HepG2 (cell line): ENCODE measurements around the gene TFEB. TPM values are rescaled to one million over a fixed set of nuclear protein-coding genes. Genes with fewer than 3 reads are reported as not detected.

Source experiments
- CBX5 ChIP-seq: sonication (generic); formaldehyde crosslinking; IDR thresholded peaks from 2 replicates; pipeline ENCODE4 v1.4.0; 2020; ENCODE audit warnings: missing genetic modification reagents, borderline replicate concordance
- DNMT1 ChIP-seq: sonication (generic); formaldehyde crosslinking; IDR thresholded peaks from 2 replicates; pipeline ENCODE4 v1.5.1; 2020; ENCODE audit warnings: mild to moderate bottlenecking, missing genetic modification reagents
- KDM1A ChIP-seq: IDR thresholded peaks from 2 replicates; pipeline ENCODE4 v1.6.1; 2016; ENCODE audit warnings: missing compliant biosample characterization
- KMT2A ChIP-seq: sonication (generic); formaldehyde crosslinking; IDR thresholded peaks from 2 replicates; pipeline ENCODE4 v1.4.0; 2020; ENCODE audit warnings: missing genetic modification reagents
- NONO ChIP-seq, 2 experiments: fragments of 450-650 bp in 1 of 2; sonication (generic) in 1 of 2; formaldehyde crosslinking in 1 of 2; IDR thresholded peaks in 1 of 2; conservative IDR thresholded peaks in 1 of 2; 2 replicates each; pipeline versions ENCODE4 v1.6.1 to v1.8.0; 2017 to 2022; ENCODE audit warnings: mild to moderate bottlenecking in 1 of 2, missing genetic modification reagents in 1 of 2, moderate library complexity in 1 of 2
- NR3C1 ChIP-seq: sonication (generic); formaldehyde crosslinking; IDR thresholded peaks from 2 replicates; pipeline ENCODE4 v1.4.0; 2020; ENCODE audit warnings: missing genetic modification reagents
- SOX5 ChIP-seq: IDR thresholded peaks from 2 replicates; pipeline ENCODE4 v1.6.1; 2016; ENCODE audit warnings: borderline replicate concordance
- SRSF9 ChIP-seq: fragments of 200-400 bp; formaldehyde crosslinking; IDR thresholded peaks from 2 replicates; pipeline ENCODE4 v1.6.1; 2018; ENCODE audit warnings: borderline replicate concordance, mild to moderate bottlenecking, low read depth, low read length; ENCODE audit not compliant: insufficient read depth, poor library complexity, severe bottlenecking
- ZFX ChIP-seq: sonication (generic); formaldehyde crosslinking; IDR thresholded peaks from 2 replicates; pipeline ENCODE4 v1.4.0; 2020; ENCODE audit warnings: mild to moderate bottlenecking, low read depth, missing genetic modification reagents, moderate library complexity
- ZNF326 ChIP-seq: sonication (generic); formaldehyde crosslinking; IDR thresholded peaks from 2 replicates; pipeline ENCODE4 v1.4.0; 2020; ENCODE audit warnings: missing genetic modification reagents, borderline replicate concordance
- ZNF460 ChIP-seq: sonication (generic); formaldehyde crosslinking; IDR thresholded peaks from 2 replicates; pipeline ENCODE4 v1.5.1; 2020; ENCODE audit warnings: missing genetic modification reagents, mild to moderate bottlenecking, borderline replicate concordance
- ZSCAN20 ChIP-seq: sonication (generic); formaldehyde crosslinking; IDR thresholded peaks from 2 replicates; pipeline ENCODE4 v1.4.0; 2020; ENCODE audit warnings: missing genetic modification reagents, mild to moderate bottlenecking, borderline replicate concordance
- polyA plus RNA-seq, 8 experiments: library from polyadenylated mRNA; depleted of rRNA in 3 of 8; stranded (reverse) in 7 of 8; unstranded in 1 of 8; fragments of >200 nt; fragmentation: Illumina TruSeq in 4 of 8; extraction: Trizol in 4 of 8; gene quantifications; 2 replicates each; pipeline versions ENCODE4 v1.2.1 to v1.2.3, GENCODE V29; 2011 to 2016; ENCODE audit warnings: low read depth in 4 of 8, missing spikeins in 1 of 8, mixed read lengths in 1 of 8; ENCODE audit not compliant: insufficient read depth in 1 of 8
- total RNA-seq, 5 experiments: library from RNA; depleted of rRNA; stranded (reverse); fragments of >200 nt; fragmentation: Illumina TruSeq; extraction: Trizol; gene quantifications; 2 replicates each; pipeline ENCODE4 v1.2.3, GENCODE V29; 2016; ENCODE audit warnings: low read depth in 1 of 5
- TF ChIP-seq, protein P1 (sequence below): sonication (generic); formaldehyde crosslinking; IDR thresholded peaks from 2 replicates; pipeline ENCODE4 v1.4.0; 2020; ENCODE audit warnings: missing genetic modification reagents, borderline replicate concordance
- TF ChIP-seq, protein P2 (sequence below): sonication (generic); formaldehyde crosslinking; IDR thresholded peaks from 2 replicates; pipeline ENCODE4 v1.4.0; 2020; ENCODE audit warnings: missing genetic modification reagents, borderline replicate concordance
- TF ChIP-seq, protein P3 (sequence below): fragments of 450-650 bp; IDR thresholded peaks from 2 replicates; pipeline ENCODE4 v1.6.1; 2017
- TF ChIP-seq, protein P4 (sequence below): sonication (generic); formaldehyde crosslinking; IDR thresholded peaks from 2 replicates; pipeline ENCODE4; 2020; ENCODE audit warnings: missing genetic modification reagents, mild to moderate bottlenecking, borderline replicate concordance

TFEB gene
- total and polyA plus RNA-seq, 2 of the 13 experiments (the other 11 are each of a cell fraction or from before 2014, with no cell fraction given) = 13.3 to 18.7 TPM

DNA sequence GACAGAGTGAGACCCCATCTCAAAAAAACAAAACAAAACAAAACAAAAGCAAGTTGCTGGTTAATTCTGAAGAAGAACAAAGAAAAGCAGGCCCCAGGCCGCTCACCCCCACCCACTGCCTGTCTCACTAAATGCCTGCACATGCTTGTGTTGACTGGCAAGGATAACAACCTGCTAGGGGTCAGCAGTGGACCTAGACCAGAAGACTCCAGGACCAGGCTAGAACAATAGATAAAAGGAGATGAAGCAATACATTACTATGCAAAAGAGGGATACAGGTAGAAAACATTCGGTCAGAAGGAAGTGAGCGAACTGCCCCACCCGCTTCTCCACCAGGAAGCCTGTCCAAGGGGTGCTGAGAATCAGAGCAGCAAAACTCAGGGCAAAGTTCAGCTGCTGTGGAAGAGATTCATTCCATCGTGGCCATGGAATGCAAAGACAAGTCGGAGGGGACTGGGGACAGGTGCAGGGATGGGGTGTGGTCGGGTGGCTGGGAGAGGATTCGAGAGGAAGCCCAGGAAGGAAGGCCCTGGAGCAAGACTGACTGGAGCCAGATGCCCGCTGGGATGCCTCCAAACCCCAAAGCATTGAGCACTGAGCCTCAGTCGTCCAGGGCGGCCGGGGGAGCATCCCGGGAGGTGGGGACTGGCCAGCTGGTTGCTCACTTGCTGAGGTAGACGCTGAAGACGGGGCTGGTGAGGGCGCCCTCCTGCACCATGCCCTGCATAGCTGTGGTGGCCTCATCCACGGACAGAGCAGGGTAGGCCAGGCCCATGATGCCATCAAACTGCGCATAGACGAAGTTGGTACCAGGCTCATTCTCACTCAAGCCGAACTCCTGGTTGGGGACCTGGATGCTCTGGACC lies 6.5 kb upstream of the TFEB start (continued):
- TF ChIP-seq, protein P1, sequence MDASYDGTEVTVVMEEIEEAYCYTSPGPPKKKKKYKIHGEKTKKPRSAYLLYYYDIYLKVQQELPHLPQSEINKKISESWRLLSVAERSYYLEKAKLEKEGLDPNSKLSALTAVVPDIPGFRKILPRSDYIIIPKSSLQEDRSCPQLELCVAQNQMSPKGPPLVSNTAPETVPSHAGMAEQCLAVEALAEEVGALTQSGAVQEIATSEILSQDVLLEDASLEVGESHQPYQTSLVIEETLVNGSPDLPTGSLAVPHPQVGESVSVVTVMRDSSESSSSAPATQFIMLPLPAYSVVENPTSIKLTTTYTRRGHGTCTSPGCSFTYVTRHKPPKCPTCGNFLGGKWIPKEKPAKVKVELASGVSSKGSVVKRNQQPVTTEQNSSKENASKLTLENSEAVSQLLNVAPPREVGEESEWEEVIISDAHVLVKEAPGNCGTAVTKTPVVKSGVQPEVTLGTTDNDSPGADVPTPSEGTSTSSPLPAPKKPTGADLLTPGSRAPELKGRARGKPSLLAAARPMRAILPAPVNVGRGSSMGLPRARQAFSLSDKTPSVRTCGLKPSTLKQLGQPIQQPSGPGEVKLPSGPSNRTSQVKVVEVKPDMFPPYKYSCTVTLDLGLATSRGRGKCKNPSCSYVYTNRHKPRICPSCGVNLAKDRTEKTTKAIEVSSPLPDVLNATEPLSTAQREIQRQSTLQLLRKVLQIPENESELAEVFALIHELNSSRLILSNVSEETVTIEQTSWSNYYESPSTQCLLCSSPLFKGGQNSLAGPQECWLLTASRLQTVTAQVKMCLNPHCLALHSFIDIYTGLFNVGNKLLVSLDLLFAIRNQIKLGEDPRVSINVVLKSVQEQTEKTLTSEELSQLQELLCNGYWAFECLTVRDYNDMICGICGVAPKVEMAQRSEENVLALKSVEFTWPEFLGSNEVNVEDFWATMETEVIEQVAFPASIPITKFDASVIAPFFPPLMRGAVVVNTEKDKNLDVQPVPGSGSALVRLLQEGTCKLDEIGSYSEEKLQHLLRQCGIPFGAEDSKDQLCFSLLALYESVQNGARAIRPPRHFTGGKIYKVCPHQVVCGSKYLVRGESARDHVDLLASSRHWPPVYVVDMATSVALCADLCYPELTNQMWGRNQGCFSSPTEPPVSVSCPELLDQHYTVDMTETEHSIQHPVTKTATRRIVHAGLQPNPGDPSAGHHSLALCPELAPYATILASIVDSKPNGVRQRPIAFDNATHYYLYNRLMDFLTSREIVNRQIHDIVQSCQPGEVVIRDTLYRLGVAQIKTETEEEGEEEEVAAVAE (CRISPR knock-in tag) = no peak
- 0 out of 2 replicates have a peak, but pooled peaks have one; percentile 32 for TF ChIP-seq ZFX
- no peak for TF ChIP-seq SRSF9
- no peak for TF ChIP-seq KMT2A (CRISPR knock-in tag)
- no peak for TF ChIP-seq ZSCAN20 (CRISPR knock-in tag)
- TF ChIP-seq NONO (IDR thresholded peaks at IDR 0.05) = no peak
- peak; percentile 61; the same call in 1 of the 2 replicates for TF ChIP-seq NONO (CRISPR knock-in tag; conservative IDR thresholded peaks at IDR 0.05)
- peak; percentile 29; the same call in 1 of the 2 replicates for TF ChIP-seq CBX5 (CRISPR knock-in tag)
- TF ChIP-seq ZNF460 (CRISPR knock-in tag) = no peak
- TF ChIP-seq, protein P2, sequence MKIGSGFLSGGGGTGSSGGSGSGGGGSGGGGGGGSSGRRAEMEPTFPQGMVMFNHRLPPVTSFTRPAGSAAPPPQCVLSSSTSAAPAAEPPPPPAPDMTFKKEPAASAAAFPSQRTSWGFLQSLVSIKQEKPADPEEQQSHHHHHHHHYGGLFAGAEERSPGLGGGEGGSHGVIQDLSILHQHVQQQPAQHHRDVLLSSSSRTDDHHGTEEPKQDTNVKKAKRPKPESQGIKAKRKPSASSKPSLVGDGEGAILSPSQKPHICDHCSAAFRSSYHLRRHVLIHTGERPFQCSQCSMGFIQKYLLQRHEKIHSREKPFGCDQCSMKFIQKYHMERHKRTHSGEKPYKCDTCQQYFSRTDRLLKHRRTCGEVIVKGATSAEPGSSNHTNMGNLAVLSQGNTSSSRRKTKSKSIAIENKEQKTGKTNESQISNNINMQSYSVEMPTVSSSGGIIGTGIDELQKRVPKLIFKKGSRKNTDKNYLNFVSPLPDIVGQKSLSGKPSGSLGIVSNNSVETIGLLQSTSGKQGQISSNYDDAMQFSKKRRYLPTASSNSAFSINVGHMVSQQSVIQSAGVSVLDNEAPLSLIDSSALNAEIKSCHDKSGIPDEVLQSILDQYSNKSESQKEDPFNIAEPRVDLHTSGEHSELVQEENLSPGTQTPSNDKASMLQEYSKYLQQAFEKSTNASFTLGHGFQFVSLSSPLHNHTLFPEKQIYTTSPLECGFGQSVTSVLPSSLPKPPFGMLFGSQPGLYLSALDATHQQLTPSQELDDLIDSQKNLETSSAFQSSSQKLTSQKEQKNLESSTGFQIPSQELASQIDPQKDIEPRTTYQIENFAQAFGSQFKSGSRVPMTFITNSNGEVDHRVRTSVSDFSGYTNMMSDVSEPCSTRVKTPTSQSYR (CRISPR knock-in tag) = 0 out of 2 replicates have a peak, but pooled peaks have one; percentile 44
- TF ChIP-seq SOX5 (CRISPR knock-in tag) = peak; percentile 100
- TF ChIP-seq NR3C1 (CRISPR knock-in tag) = no peak
- TF ChIP-seq, protein P3, sequence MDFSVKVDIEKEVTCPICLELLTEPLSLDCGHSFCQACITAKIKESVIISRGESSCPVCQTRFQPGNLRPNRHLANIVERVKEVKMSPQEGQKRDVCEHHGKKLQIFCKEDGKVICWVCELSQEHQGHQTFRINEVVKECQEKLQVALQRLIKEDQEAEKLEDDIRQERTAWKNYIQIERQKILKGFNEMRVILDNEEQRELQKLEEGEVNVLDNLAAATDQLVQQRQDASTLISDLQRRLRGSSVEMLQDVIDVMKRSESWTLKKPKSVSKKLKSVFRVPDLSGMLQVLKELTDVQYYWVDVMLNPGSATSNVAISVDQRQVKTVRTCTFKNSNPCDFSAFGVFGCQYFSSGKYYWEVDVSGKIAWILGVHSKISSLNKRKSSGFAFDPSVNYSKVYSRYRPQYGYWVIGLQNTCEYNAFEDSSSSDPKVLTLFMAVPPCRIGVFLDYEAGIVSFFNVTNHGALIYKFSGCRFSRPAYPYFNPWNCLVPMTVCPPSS = no peak
- TF ChIP-seq, protein P4, sequence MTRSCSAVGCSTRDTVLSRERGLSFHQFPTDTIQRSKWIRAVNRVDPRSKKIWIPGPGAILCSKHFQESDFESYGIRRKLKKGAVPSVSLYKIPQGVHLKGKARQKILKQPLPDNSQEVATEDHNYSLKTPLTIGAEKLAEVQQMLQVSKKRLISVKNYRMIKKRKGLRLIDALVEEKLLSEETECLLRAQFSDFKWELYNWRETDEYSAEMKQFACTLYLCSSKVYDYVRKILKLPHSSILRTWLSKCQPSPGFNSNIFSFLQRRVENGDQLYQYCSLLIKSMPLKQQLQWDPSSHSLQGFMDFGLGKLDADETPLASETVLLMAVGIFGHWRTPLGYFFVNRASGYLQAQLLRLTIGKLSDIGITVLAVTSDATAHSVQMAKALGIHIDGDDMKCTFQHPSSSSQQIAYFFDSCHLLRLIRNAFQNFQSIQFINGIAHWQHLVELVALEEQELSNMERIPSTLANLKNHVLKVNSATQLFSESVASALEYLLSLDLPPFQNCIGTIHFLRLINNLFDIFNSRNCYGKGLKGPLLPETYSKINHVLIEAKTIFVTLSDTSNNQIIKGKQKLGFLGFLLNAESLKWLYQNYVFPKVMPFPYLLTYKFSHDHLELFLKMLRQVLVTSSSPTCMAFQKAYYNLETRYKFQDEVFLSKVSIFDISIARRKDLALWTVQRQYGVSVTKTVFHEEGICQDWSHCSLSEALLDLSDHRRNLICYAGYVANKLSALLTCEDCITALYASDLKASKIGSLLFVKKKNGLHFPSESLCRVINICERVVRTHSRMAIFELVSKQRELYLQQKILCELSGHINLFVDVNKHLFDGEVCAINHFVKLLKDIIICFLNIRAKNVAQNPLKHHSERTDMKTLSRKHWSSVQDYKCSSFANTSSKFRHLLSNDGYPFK (CRISPR knock-in tag) = no peak
- TF ChIP-seq KDM1A (CRISPR knock-in tag) = peak; percentile 79
- TF ChIP-seq ZNF326 (CRISPR knock-in tag) = no peak
- no peak for TF ChIP-seq DNMT1 (CRISPR knock-in tag)
